COLO668 (cell line): ENCODE measurements around the gene SLC6A11.

Experiments used
- DNase-seq: peaks from one replicate; lab custom pipeline; 2025; ENCODE audit not compliant: unreplicated experiment; lab: John Stamatoyannopoulos, UW

Gene SLC6A11

DNA sequence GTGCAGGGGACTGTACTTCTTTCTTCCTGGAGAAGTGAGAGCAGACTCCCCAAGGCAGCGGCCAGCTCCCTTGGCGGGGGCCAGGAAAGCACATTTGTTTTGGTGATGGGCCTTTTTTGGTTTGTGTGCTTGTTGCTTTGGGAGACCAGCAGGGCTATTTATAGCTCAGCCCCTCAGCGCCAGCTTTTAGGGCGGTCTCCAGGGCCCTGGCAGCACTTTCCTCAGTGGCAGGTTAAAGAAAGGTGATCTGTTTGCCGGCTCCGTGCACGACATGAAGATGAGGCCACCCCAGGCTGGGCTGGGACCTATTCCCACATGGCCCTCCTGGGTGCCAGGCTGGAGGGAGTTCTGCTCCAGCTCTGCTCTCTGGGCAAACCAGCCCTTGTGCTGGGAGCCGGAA lies 21.8 kb downstream of the SLC6A11 start:
- DNase-seq: no peak

DNA sequence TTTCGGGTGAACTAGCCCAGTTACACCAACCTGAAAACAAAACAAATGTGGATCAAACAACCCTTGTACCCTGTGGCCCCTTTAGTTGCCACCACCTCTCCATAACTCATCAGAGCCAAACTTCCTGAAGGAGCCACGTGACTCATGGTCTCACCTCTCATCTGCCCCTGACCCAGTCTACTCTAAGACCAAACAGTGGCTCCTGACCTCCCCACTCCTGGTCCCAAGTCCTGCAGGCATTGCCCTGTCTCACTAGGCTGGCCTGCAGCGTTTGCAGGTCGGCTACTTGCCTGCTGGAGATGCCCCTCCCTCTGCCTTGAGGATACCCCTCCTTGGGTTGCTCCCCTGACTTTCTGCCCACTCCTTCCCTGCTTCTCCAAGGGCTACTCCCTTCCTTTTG lies 23.1 kb downstream of the SLC6A11 start:
- DNase-seq: no peak

DNA sequence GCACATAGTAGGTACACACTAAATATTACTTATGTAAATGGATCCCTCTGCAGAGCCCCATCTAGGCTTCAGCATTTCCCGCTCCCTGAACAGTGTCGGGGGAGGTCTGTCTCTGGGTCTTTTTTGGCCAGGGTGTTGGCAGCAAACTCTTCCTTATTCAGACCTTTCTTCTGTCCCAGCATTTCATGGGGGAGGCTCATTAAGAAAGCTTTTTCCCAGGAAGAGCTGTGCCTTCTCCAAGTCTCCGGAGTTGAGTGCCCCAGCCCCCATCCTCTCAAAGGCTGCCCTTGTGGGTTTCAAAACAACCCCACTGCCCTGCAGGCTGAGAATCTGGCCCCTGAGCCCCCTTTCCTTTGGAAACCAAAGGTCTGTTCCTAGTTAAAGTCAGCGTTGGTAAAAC lies 25.1 kb downstream of the SLC6A11 start:
- DNase-seq: no peak

- no peak for DNase-seq
Observed at GRCh38 chr3:10843378-10843777, 27.4 kb downstream of the SLC6A11 start.

GRCh38 chr3:10845001-10845761 lies 29.2 kb downstream of the SLC6A11 start:
- DNase-seq: no peak

- DNase-seq: no peak
Observed at GRCh38 chr3:10845839-10846656, 30.0 kb downstream of the SLC6A11 start.

GRCh38 chr3:10846657-10846975 lies 30.6 kb downstream of the SLC6A11 start:
- no peak for DNase-seq

GRCh38 chr3:10848261-10848660 lies 32.2 kb downstream of the SLC6A11 start:
- DNase-seq: no peak

DNA sequence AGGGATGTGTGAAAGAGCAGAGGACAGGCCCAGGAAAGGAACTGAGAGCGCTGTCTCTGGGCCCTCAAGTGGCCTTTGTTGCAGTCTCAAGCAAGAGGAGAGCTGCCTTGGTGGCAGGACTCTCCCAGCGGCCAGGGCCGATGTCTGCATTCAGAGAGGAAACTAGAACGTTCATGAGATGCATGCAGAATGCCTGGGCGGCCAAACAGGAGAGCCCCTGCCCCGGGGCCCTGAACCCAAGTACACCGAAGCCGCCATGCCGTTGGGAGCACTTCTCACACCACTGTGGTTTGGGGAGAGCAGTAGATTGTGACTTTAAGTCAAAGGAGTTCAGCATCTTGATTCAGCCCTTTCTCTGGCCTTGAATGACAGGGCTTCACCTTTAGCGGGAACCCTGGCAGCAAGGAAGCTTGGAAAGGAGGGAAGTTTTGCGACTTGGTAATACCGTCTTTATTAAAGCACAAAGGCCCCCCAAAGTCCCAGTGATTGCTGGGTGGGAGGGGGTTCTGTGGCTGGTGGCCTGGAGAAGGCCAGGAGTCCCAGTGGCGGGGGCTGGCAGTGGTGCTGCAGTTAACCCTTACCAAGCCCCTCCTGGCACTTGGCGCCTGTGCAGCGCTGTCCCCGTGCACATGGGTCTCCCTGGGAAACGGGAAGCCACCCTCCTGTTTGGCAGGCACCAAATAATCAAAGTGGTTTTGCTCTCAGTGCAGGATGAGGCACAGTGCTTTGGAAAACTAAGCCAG lies 36.2 kb downstream of the SLC6A11 start:
- DNase-seq: no peak

- DNase-seq: no peak
Observed at GRCh38 chr3:10855083-10855870, 39.2 kb downstream of the SLC6A11 start.

GRCh38 chr3:10855871-10856662 lies 40.0 kb downstream of the SLC6A11 start:
- DNase-seq: no peak

GRCh38 chr3:10857235-10857634 lies 41.2 kb downstream of the SLC6A11 start:
- DNase-seq: no peak

GRCh38 chr3:10858091-10858490 lies 42.1 kb downstream of the SLC6A11 start:
- DNase-seq: no peak

DNA sequence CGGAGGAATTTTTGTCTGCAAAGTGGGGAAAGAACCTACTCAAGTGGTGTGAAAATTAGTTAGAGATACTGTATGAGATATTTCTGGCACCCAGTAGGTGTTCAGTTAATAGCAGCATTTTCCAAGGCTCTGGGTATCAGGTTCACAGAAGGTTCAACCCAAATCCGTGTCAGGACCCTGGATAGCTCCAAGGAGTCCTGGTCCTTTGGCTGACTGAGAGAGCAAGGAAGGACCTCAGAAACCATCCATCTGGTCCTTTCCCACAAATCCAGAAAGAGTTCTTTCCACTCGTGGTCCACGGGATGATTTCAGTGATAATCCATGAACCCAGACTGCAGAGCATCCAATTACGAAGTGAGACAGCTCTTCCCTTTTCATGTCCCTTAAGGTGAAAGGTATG lies 51.4 kb downstream of the SLC6A11 start:
- DNase-seq: no peak

GRCh38 chr3:10869460-10869859 lies 53.4 kb downstream of the SLC6A11 start:
- no peak for DNase-seq

DNA sequence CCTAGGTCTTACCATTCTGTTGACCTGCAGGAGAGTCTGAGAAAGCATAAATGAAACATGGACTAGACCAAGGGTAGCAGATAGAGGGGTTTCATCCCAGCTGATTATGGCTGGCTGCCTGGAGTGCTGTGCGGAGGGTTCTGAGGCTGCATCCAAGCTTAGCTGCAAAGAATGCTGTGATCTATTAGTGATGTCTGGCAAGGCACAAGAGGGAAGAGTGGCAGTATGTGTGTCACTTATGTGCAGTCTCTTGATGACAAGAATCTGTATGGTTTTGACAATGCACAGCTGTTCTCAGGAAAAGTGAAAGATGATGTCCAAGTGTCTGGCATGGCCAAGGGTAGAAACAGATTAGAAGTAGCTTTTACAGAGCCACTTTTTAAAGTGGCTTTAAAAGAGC lies 54.3 kb downstream of the SLC6A11 start:
- DNase-seq: no peak

DNA sequence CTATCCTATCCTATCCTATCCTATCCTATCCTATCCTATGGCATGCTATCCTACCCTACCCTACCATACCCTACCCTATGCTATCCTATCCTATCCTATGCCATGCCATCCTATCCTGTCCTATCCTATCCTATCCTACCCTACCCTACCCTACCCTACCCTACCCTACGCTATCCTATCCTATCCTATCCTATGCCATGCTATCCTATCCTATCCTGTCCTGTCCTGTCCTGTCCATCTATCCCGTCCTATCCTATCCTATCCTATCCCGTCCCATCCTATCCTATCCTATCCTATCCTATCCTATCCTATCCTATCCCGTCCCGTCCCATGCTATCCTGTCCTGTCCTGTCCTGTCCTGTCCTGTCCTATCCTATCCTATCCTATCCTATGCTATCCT lies 57.4 kb downstream of the SLC6A11 start:
- DNase-seq: no peak

DNA sequence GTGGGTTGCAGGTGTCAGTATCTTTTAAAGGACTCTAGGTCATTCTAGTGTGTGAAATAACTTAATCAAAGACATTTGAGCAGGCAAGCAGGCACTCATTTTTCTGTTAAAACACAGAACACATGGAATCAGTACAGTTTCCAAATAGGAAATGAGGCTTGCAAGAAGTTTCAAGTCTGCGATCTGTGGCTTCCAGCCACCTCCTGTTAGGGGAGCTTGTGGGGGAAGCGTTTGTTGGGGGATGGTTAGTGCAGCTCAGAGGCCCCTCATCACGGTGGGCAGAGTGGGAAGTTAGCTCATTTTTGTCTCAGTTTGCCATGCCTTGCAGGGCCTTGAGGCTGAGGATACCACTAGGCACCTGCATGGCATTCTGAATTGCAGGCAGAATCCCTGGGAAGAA lies 59.9 kb downstream of the SLC6A11 start:
- DNase-seq: no peak

DNA sequence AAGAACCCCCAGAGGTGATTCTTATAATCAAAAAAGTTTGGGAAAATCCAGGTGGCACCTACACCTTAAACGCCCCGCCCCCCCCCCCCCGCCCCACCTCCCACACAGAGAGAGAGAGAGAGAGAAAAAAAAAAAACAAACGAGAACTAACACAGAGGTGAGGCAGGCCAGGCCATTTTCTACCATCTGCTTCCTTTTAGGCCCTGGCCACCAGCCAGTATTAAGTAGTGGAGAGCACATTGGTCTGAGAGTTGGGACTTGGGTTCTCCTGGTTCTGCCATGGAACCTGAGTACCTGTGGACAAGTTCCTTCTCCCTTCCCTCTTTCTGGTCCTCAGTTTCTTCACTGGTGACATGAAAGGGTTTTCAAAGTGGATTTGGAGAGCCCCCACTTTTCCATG lies 60.6 kb downstream of the SLC6A11 start:
- DNase-seq: no peak

GRCh38 chr3:10882851-10883250 lies 66.8 kb downstream of the SLC6A11 start:
- no peak for DNase-seq
